ENCODE measurements around the gene EGFL7. TPM values are rescaled to one million over a fixed set of nuclear protein-coding genes. Genes with fewer than 3 reads are reported as not detected.

EGFL7 gene
- 2.4 and 2.5 TPM in 2 replicates for total RNA-seq

DNA sequence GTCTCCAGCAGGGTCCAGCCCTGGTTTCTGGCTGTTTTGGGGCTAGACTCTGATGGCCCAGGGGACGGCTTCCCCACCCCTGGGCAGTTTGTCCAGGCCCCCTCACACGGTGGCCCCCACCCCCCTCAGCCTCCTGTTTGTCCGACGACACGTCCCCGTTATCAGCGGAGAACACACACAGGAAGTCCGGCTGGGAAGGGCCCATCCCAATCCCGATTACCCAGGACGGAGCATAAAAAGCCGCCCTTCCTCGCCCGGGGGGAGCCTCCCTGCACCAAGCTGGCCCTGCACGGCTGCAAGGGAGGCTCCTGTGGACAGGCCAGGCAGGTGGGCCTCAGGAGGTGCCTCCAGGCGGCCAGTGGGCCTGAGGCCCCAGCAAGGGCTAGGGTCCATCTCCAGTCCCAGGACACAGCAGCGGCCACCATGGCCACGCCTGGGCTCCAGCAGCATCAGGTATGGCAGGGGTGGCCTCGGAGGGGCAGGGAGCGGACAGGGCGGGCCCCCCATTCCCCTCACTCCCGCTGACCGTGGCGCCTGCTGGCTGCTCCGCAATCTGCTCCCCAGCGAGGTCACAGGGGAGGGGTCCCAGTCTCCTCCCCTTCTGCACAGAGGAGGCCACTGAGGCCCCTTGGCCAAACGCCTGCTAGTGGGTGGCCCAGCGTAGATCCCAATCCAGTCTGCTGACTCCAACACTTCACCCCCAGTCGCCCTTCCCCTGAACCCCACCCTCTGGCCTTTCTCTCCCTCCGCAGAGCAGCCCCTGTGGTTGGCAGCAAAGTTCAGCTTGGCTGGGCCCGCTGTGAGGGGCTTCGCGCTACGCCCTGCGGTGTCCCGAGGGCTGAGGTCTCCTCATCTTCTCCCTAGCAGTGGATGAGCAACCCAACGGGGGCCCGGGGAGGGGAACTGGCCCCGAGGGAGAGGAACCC is at the start of gene EGFL7:
Gene EGFL7 (plus strand): TSS at position 261 of the 926 bp plus-strand sequence. CDS start 5,367 bp downstream, outside the sequence.
- no peaks in the 10 kb centered on the region for H3K36me3 Mint-ChIP-seq (ENCODE audit: low read depth)
- intact Hi-C loops (cut with micrococcal nuclease), result no loop called here
- H3K4me1 Mint-ChIP-seq (ENCODE audit: low read depth), result no peaks in the 10 kb centered on the region
- peaks cover 27% of the 10 kb centered on the region for H3K27me3 Mint-ChIP-seq (ENCODE audit: insufficient read depth)
- DNase-seq (ENCODE audit: low spot score), result no peak
- no peak within 1 kb of the TSS for H3K4me3 Mint-ChIP-seq
- H3K27ac Mint-ChIP-seq, result no peak within 1 kb of the TSS
- no peaks in the 10 kb centered on the region for H3K9me3 Mint-ChIP-seq

DNA sequence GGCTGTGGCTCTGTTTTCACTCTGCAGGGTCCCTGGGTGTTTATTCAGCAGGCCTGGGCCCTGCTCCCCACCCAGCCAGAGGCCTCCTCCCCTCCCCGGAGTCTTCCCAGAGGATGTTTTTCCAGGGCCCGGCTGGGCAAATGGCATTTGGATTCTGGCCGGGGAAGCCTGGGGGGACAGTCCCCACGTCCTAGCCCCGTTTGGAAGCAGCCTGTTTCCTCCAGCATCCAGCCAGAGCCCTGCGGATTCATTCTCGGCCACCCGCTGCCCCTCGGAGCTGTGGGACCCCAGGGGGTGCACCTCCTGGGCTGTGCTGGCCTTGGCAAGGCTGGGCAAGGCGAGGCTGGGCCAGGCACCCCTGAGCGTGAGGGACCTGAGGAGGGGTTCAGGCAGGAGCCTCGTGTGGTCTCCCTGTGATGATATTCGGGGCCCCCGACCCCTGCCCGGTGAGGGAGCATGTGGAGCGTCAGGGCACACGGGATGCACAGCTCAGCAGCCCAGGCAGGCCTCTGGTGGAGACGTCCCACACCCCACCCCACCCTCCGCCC is 48.8 kb upstream of the EGFL7 start:
- Mint-ChIP-seq H3K4me1 (ENCODE audit: low read depth) (no peaks in the 10 kb centered on the region), H3K36me3 (ENCODE audit: low read depth) (no peaks in the 10 kb centered on the region), H3K27me3 (ENCODE audit: insufficient read depth) (no peaks in the 10 kb centered on the region), H3K27ac (no peak overlapping the region), H3K9me3 (no peaks in the 10 kb centered on the region), H3K4me3 (no peak overlapping the region)
- DNase-seq (ENCODE audit: low spot score), result no peak
- intact Hi-C loops (cut with micrococcal nuclease), result no loop called here

DNA sequence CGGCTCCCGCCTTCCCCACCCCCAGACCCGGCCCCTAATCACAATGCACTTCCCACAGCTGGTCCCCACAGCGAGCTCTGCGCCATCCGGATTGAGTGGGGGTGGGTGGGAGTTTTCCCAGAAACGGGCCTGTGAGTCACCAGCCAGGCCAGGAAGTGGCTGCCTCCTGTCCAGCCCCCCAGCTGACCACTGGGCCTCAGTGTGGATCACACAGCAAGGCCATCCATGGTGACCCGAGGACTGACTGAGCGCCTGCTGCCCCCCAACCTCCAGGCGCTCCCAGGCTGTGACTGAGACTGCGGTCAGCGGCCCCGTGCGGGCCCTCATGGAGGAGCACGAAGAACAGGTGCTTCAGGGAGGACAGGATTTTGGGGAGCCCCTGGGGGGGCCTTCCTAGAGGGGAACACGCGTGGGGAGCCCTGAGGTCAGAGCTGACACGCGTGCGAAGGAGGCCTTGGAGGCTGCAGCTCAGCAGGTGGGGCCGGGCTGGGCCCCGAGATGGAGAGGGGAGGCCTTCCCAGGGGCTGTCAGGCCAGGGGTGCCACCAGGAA is 48.3 kb upstream of the EGFL7 start:
- Mint-ChIP-seq H3K9me3 (no peaks in the 10 kb centered on the region), H3K36me3 (ENCODE audit: low read depth) (no peaks in the 10 kb centered on the region), H3K4me3 (no peak overlapping the region), H3K27me3 (ENCODE audit: insufficient read depth) (peaks cover 2% of the 10 kb centered on the region), H3K27ac (no peak overlapping the region), H3K4me1 (ENCODE audit: low read depth) (no peaks in the 10 kb centered on the region)
- DNase-seq (ENCODE audit: low spot score), result no peak
- intact Hi-C loops (cut with micrococcal nuclease), result no loop called here

DNA sequence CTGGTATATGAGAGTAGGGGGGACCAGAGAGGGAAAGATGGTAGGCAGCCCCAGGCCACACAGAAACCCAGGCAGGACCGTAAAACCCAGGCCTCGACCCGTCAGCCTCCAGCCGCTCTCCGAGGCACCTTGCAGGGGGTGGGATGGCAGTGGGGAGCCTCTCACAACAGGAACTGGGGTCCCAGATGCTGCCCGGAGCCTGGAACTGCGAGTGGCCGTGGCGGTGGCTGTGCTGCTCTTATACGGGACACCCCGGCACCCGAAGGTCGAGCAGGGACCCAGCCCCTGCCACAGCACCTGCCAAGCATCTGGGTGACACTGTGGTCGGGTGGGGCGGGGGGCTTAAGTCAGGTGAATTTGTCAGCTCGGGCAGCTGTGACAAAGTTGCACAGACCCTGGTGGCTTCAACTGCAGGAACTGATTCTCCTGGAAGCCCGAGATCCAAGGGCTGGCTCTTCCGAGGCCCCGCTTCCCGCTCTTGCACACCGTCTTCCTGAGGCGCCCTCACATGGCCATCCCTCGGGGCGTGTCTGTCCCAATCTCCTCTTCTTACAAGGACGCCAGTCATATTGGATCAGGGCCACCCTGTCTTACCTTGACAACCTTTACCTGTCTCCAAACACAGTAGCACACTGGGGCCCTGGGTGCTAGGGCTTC is 47.6 kb upstream of the EGFL7 start:
- Mint-ChIP-seq H3K36me3 (ENCODE audit: low read depth) (no peaks in the 10 kb centered on the region), H3K4me1 (ENCODE audit: low read depth) (no peaks in the 10 kb centered on the region), H3K9me3 (no peaks in the 10 kb centered on the region), H3K27me3 (ENCODE audit: insufficient read depth) (peaks cover 2% of the 10 kb centered on the region), H3K4me3 (no peak overlapping the region), H3K27ac (no peak overlapping the region)
- intact Hi-C loops (cut with micrococcal nuclease), result no loop called here
- DNase-seq (ENCODE audit: low spot score), result no peak

DNA sequence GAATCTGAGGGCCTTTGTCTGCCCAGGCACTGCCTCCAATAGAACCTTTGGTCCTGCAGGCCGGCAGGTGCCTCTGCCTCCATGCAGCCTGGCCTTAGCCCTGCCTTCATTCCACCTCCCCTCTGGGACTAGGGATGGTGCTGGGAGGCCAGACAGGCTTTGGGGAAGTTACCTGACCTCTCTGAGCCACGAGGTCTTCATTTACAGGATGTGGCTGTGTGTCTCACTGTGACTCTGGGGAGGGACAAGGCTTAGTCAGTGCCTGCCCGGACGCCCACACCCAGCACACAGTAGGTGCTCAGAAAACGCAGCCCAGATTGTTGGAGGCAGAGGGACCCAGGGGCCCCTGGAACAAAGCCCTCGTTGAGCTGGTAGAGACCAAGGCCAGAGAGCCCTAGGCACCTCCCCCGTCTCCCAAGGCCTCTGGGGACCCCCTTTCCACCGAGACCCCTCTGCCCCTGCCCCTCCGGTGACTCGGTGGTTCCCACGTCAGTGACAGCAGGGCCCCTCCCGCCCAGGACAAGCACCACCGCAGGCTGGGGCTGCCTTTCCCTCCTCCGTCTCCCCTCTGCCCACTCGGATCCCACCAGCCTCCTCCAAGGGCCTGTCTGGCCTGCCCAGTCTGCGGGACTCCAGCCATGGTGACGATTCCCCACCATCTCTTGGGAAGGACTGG is 46.9 kb upstream of the EGFL7 start:
- DNase-seq (ENCODE audit: low spot score), result no peak
- Mint-ChIP-seq H3K9me3 (no peaks in the 10 kb centered on the region), H3K4me3 (no peak overlapping the region), H3K36me3 (ENCODE audit: low read depth) (no peaks in the 10 kb centered on the region), H3K4me1 (ENCODE audit: low read depth) (no peaks in the 10 kb centered on the region), H3K27ac (no peak overlapping the region), H3K27me3 (ENCODE audit: insufficient read depth) (peaks cover 2% of the 10 kb centered on the region)
- intact Hi-C loops (cut with micrococcal nuclease), result no loop called here

DNA sequence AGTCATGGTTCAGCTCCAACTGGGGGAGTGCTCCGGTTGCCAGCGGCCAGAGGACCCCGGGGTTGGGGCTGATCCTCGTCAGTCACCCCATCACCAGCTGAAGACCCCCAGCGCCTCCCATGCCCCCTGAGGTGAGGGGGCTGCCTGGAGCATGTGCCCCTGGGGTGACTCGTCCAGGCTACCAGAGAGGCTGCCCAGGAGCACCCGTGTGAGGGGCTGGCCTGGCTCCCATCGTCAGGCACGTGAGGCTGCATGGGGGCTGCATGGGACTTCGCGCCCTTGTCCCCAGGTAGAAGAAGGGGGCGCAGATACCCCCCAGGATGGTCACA is 46.4 kb upstream of the EGFL7 start:
- intact Hi-C loops (cut with micrococcal nuclease), result no loop called here

DNA sequence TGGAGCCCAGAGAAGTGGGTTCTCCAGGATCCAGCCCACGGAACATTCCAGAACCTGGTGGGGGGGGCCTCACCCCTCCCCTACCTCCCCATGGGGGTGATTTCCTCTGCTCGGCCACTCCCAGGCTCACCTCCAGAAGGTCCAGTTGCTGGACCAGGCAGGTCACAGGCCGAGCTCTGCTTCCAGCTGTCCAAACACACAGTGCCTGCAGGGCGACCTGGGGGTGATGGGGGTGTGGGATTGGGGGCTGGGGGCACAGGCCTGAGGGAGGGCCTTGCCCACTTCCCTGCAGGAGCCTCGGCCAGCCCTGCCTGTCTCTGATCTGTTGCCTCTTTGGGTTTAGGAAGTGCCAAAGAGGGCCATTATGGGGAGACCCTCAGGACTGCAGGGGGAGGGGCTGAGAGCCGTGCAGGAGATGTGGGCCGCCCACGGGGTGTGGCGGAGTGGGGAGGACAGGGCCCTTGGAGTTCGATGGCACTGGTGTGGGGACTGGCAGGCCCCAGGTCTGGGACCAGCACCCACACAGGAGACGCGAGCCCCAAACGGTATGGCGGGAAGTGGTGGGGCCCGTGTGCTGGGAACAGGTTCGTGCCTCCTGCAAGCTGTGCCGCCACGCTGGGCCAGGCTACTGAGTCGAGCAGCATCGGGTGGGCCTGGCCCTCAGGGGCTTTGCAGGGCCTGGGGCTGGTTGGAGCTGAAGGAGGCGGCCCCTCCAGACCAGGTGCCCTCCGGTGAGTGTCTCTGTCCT is 45.6 kb upstream of the EGFL7 start:
- H3K9me3 Mint-ChIP-seq, result no peaks in the 10 kb centered on the region
- peaks cover 2% of the 10 kb centered on the region for H3K27me3 Mint-ChIP-seq (ENCODE audit: insufficient read depth)
- no peaks in the 10 kb centered on the region for H3K4me1 Mint-ChIP-seq (ENCODE audit: low read depth)
- no peak for DNase-seq (ENCODE audit: low spot score)
- H3K4me3 Mint-ChIP-seq, result no peak overlapping the region
- intact Hi-C loops (cut with micrococcal nuclease), result no loop called here
- no peaks in the 10 kb centered on the region for H3K36me3 Mint-ChIP-seq (ENCODE audit: low read depth)
- no peak overlapping the region for H3K27ac Mint-ChIP-seq

More for the DNA sequence above, 46.4 kb upstream of the EGFL7 start:
- H3K27me3 Mint-ChIP-seq (ENCODE audit: insufficient read depth), result peaks cover 2% of the 10 kb centered on the region
- H3K36me3 Mint-ChIP-seq (ENCODE audit: low read depth), result no peaks in the 10 kb centered on the region
- H3K4me3 Mint-ChIP-seq, result no peak overlapping the region
- no peak for DNase-seq (ENCODE audit: low spot score)
- no peaks in the 10 kb centered on the region for H3K9me3 Mint-ChIP-seq
- no peaks in the 10 kb centered on the region for H3K4me1 Mint-ChIP-seq (ENCODE audit: low read depth)
- H3K27ac Mint-ChIP-seq, result no peak overlapping the region

DNA sequence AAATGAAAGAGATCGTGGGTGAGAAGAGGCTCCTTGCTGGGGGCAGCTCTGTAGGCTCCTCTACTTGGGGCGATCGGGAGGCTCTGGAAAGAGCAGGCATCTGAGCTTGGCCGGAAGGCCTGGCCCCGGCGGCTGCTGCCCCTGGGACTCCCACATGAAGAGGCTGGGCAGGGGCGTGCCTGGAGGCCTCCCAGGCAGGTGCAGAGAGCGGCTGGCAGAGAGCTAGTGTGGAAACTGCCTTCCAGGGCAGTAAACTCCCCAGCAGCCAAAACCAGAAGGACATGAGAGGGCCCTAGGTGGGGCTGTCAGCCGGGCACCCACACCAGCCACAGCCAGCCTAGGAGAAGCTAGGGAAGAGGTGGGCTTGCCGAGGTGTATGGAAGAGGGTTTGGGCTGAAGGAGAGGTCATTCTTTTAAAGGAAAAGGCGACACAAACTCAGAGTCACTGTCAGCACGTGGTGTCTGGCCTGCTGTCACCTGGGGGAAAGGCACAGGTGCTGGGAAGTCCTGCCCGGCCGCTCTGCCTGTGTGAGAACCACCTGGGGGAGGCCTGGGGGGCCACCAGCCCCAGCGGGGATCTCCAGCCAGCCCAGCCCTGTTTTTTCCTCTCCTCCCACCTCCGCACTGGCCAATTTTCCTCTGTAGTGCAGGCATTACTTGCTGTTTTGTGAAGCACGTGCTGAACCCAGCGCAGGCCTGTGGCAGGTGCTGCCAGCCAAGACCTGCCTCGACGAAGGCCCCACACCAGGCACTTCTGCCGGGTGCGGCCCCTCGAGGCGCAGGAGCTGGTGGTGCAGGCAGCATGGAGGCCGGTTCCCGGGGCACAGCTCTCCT is 44.8 kb upstream of the EGFL7 start:
- peaks cover 2% of the 10 kb centered on the region for H3K27me3 Mint-ChIP-seq (ENCODE audit: insufficient read depth)
- H3K9me3 Mint-ChIP-seq, result no peaks in the 10 kb centered on the region
- H3K27ac Mint-ChIP-seq, result no peak overlapping the region
- no peak for DNase-seq (ENCODE audit: low spot score)
- H3K4me3 Mint-ChIP-seq, result no peak overlapping the region
- intact Hi-C loops (cut with micrococcal nuclease), result no loop called here
- H3K36me3 Mint-ChIP-seq (ENCODE audit: low read depth), result no peaks in the 10 kb centered on the region
- H3K4me1 Mint-ChIP-seq (ENCODE audit: low read depth), result no peaks in the 10 kb centered on the region

DNA sequence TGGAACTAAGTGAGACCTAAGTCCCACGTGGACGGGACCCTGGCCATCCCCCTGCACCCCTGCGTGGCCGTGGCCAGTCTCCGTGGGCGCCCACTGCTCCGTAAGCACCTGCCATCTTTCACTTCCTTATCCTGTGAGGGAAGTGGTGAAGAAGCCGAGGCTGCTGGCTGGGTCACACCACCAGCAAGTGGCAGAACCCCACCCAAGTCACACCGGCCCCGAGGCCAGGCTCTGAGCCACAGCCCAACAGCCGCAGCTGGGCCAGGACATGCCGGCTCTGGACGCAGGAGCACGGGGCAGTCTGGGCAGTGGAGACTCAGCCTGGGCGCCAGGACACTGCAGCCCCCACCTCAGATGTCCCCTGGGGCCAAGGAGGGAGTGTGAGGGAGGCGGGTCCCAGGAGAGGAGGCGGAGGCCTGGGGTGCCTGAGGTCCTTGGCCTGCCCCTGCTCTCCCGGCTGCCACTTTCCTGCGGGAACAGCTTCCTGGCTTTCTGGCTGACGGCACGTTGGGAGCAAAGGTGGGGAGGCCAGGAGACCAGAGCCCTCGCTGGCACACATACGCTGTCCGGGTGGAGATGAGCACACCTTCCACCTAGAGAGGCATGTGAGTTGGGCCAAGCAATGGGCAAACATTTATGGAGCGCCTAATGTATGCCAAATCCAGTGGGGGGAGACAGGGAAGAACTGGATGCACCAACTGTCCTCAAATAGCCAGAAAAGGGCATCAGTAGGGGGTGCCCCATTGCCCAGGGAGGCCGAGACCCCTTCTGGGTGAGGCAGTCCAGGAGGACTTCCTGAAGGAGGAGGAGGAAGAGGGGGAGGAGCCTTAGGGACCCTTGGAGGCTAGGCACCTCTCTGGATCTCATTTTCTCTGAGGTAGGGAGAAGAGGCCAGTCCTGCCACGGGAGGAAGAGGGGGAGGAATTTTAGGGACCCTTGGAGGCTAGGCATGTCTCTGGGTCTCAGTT is 43.9 kb upstream of the EGFL7 start:
- Mint-ChIP-seq H3K36me3 (ENCODE audit: low read depth) (no peaks in the 10 kb centered on the region), H3K4me3 (no peak overlapping the region), H3K9me3 (no peaks in the 10 kb centered on the region), H3K27me3 (ENCODE audit: insufficient read depth) (peaks cover 2% of the 10 kb centered on the region), H3K27ac (no peak overlapping the region), H3K4me1 (ENCODE audit: low read depth) (no peaks in the 10 kb centered on the region)
- no peak for DNase-seq (ENCODE audit: low spot score)
- intact Hi-C loops (cut with micrococcal nuclease), result no loop called here

DNA sequence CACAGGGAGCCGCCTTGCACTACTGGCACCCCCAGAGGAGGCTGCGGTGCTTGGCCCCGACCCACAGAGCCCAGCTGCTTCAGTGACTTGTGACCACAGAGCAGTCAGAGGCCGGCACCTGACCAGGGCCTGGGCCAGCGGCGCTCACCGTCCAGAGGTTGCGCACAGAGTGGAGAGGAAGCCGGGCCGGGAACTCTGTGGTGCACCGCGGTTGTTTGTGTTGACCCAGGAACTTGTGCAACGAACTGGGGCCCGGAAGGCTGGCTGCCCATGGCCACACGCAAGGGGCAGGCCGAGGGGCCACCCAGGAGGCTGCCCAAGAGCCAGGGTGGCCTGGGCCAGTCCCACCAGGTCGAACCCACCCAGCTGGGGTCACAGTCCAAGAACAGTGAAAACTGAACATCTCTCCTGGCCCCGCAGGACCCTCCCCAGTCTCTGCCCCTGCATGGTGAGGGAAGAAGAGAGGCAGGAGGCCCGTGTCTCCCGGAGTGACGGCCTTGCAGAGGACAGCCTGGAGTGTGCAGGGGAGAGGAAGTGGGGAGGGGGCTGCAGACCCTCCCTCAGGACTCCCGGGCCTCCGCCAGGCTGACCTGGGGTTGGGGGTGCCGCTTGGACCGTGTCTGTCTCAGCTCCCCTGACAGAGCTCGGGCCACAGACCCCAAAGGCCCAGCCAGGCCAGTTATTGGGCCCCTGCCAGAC is 42.8 kb upstream of the EGFL7 start:
- Mint-ChIP-seq H3K4me3 (no peak overlapping the region), H3K4me1 (ENCODE audit: low read depth) (no peaks in the 10 kb centered on the region), H3K27ac (no peak overlapping the region), H3K36me3 (ENCODE audit: low read depth) (no peaks in the 10 kb centered on the region), H3K27me3 (ENCODE audit: insufficient read depth) (peaks cover 2% of the 10 kb centered on the region), H3K9me3 (no peaks in the 10 kb centered on the region)
- DNase-seq (ENCODE audit: low spot score), result no peak
- intact Hi-C loops (cut with micrococcal nuclease), result no loop called here
